ENCODE results near the gene CLSTN2.

- TF ChIP-seq CTCF (IDR thresholded peaks at IDR 0.05; ENCODE audit: insufficient read depth, low read depth, low read length), result peak; percentile 40
- no peak for TF ChIP-seq EZH2 (IDR thresholded peaks at IDR 0.05; ENCODE audit: insufficient read depth, low read length)
Observed at GRCh38 chr3:139934613-139935015, 371 bp upstream of the CLSTN2 start.
